GM20000 (cell line): ENCODE results near the gene FKBP2.

ENCODE experiments used
- DNase-seq: peaks from one replicate; pipeline ENCODE4 v3.0.0; 2012; ENCODE audit warnings: low spot score
- CTCF ChIP-seq: IDR thresholded peaks from 2 replicates; pipeline ENCODE4 v1.5.1; 2012; ENCODE audit warnings: mild to moderate bottlenecking, control low read depth; ENCODE audit errors: extremely low read depth, missing control alignments

FKBP2 gene

GRCh38 chr11:64268893-64269539, 28.1 kb downstream of the FKBP2 start:
- no peak for TF ChIP-seq CTCF
- DNase-seq, result no peak

- TF ChIP-seq CTCF, result no peak
Observed at GRCh38 chr11:64269540-64270220, 28.8 kb downstream of the FKBP2 start.

GRCh38 chr11:64275031-64275800, 34.3 kb downstream of the FKBP2 start:
- DNase-seq, result no peak
- TF ChIP-seq CTCF, result no peak

More at GRCh38 chr11:64269540-64270220, 28.8 kb downstream of the FKBP2 start:
- peak; percentile 92 for DNase-seq

- TF ChIP-seq CTCF, result no peak
- no peak for DNase-seq
Observed at GRCh38 chr11:64275841-64276240, 34.9 kb downstream of the FKBP2 start.

GRCh38 chr11:64276653-64277431, 35.9 kb downstream of the FKBP2 start:
- no peak for DNase-seq
- no peak for TF ChIP-seq CTCF

GRCh38 chr11:64278576-64279190, 37.8 kb downstream of the FKBP2 start:
- no peak for DNase-seq
- TF ChIP-seq CTCF, result no peak
